ENCODE data around the gene ANXA5.

- TF ChIP-seq, protein P1, sequence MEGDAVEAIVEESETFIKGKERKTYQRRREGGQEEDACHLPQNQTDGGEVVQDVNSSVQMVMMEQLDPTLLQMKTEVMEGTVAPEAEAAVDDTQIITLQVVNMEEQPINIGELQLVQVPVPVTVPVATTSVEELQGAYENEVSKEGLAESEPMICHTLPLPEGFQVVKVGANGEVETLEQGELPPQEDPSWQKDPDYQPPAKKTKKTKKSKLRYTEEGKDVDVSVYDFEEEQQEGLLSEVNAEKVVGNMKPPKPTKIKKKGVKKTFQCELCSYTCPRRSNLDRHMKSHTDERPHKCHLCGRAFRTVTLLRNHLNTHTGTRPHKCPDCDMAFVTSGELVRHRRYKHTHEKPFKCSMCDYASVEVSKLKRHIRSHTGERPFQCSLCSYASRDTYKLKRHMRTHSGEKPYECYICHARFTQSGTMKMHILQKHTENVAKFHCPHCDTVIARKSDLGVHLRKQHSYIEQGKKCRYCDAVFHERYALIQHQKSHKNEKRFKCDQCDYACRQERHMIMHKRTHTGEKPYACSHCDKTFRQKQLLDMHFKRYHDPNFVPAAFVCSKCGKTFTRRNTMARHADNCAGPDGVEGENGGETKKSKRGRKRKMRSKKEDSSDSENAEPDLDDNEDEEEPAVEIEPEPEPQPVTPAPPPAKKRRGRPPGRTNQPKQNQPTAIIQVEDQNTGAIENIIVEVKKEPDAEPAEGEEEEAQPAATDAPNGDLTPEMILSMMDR (IDR thresholded peaks at IDR 0.05; ENCODE audit: borderline replicate concordance, extremely low read depth, low read length, poor library complexity, severe bottlenecking) = peak; percentile 56
- TF ChIP-seq EZH2 (IDR thresholded peaks at IDR 0.05; ENCODE audit: borderline replicate concordance, low read depth, low read length, severe bottlenecking) = no peak
Measured at GRCh38 chr4:121736735-121737351, 40.1 kb upstream of the ANXA5 start.
